Hepatocyte (in vitro differentiated cells): ENCODE measurements around the gene ZNF407. TPM values are rescaled to one million over a fixed set of nuclear protein-coding genes. Genes with fewer than 3 reads are reported as not detected.

Source experiments
- DNase-seq: peaks from one replicate; pipeline ENCODE4 v3.0.0-alpha.2; 2016; ENCODE audit warnings: low spot score
- H2AFZ ChIP-seq: fragments of 200-600 bp; sonication (generic); 2 replicates; pipeline ENCODE4 v1.6.0; 2016; ENCODE audit warnings: antibody characterized with exemption, mild to moderate bottlenecking
- H3K27ac ChIP-seq: fragments of 200-600 bp; sonication (generic); 2 replicates; pipeline ENCODE4 v1.5.1; 2016; ENCODE audit warnings: mild to moderate bottlenecking
- H3K27me3 ChIP-seq: fragments of 200-600 bp; sonication (generic); 2 replicates; pipeline ENCODE4 v1.6.1; 2016
- H3K36me3 ChIP-seq: fragments of 200-600 bp; sonication (generic); replicated peaks from 2 replicates; pipeline ENCODE4 v1.5.1; 2016; ENCODE audit warnings: low read depth; ENCODE audit not compliant: insufficient read depth
- H3K4me1 ChIP-seq: fragments of 200-600 bp; sonication (generic); 2 replicates; pipeline ENCODE4 v1.5.1; 2016; ENCODE audit warnings: mild to moderate bottlenecking, moderate library complexity; ENCODE audit not compliant: insufficient read depth
- H3K4me2 ChIP-seq: fragments of 200-600 bp; sonication (generic); 2 replicates; pipeline ENCODE4 v1.6.0; 2016
- H3K4me3 ChIP-seq: fragments of 200-600 bp; sonication (generic); 2 replicates; pipeline ENCODE4 v1.5.1; 2016; ENCODE audit warnings: mild to moderate bottlenecking
- H3K79me2 ChIP-seq: fragments of 200-600 bp; sonication (generic); 2 replicates; pipeline ENCODE4 v1.6.0; 2017; ENCODE audit warnings: mild to moderate bottlenecking
- H3K9me2 ChIP-seq: fragments of 200-600 bp; sonication (generic); replicated peaks from 2 replicates; pipeline ENCODE4 v1.6.0; 2017; ENCODE audit warnings: mild to moderate bottlenecking; ENCODE audit not compliant: insufficient read depth
- H3K9me3 ChIP-seq: fragments of 200-600 bp; sonication (generic); 2 replicates; pipeline ENCODE4 v1.5.1; 2016; ENCODE audit warnings: low read depth, mild to moderate bottlenecking
- H4K20me1 ChIP-seq: fragments of 200-600 bp; sonication (generic); 2 replicates; pipeline ENCODE4 v1.6.0; 2016; ENCODE audit warnings: mild to moderate bottlenecking; ENCODE audit not compliant: insufficient read depth, poor library complexity, severe bottlenecking
- CTCF ChIP-seq: fragments of 200-600 bp; sonication (generic); IDR thresholded peaks from 2 replicates; pipeline ENCODE4 v1.5.1; 2016; ENCODE audit warnings: antibody characterized with exemption, mild to moderate bottlenecking; ENCODE audit not compliant: poor library complexity
- EZH2 ChIP-seq: fragments of 200-600 bp; sonication (generic); IDR thresholded peaks from 2 replicates; pipeline ENCODE4 v1.6.1; 2016; ENCODE audit warnings: antibody characterized with exemption, mild to moderate bottlenecking, borderline replicate concordance
- EZH2phosphoT487 ChIP-seq: fragments of 200-600 bp; sonication (generic); IDR thresholded peaks from one replicate; pipeline ENCODE4 v1.6.1; 2018; ENCODE audit warnings: antibody characterized with exemption, mild to moderate bottlenecking, low read depth, moderate library complexity; ENCODE audit not compliant: unreplicated experiment, severe bottlenecking
- WGBS: methylation state at CpG from one replicate; pipeline ENCODE4 v1.1.6; 2016; ENCODE audit warnings: low lambda C conversion rate; ENCODE audit errors: missing lambda C conversion rate; 5-methylcytosine and 5-hydroxymethylcytosine counted together
- polyA plus RNA-seq: library from polyadenylated mRNA; unstranded; fragments of >200 nt; fragmentation: Nextera tagmentation; extraction: Ambion mirVana; gene quantifications from 2 replicates; pipeline ENCODE4 v1.2.1, GENCODE V29; 2016
- total RNA-seq: library from RNA; depleted of rRNA; stranded (reverse); fragments of >200 nt; gene quantifications from 2 replicates; pipeline ENCODE4 v1.2.3, GENCODE V29; 2014

ZNF407 gene
- total and polyA plus RNA-seq, 2 experiments from 2014 or later = 3.2 to 12.4 TPM

GRCh38 chr18:74849301-74849700, 251.6 kb downstream of the ZNF407 start:
- H3K9me3 ChIP-seq = no peaks in the 10 kb centered on the region
- no peaks in the 10 kb centered on the region for H3K36me3 ChIP-seq
- H3K79me2 ChIP-seq = no peaks in the 10 kb centered on the region
- no peak overlapping the region for H3K4me2 ChIP-seq
- DNase-seq = no peak
- H3K27me3 ChIP-seq = no peaks in the 10 kb centered on the region
- H3K27ac ChIP-seq = no peak overlapping the region
- H4K20me1 ChIP-seq = no peaks in the 10 kb centered on the region
- TF ChIP-seq CTCF (no peak), EZH2 (no peak), EZH2phosphoT487 (no peak)
- 95% methylated on average over 11 of the region's 11 CpGs for WGBS
- no peaks in the 10 kb centered on the region for H3K9me2 ChIP-seq
- no peak overlapping the region for H3K4me3 ChIP-seq
- no peak overlapping the region for H2AFZ ChIP-seq
- H3K4me1 ChIP-seq = no peaks in the 10 kb centered on the region

GRCh38 chr18:74856434-74856833, 258.8 kb downstream of the ZNF407 start:
- no peaks in the 10 kb centered on the region for H3K4me1 ChIP-seq
- no peaks in the 10 kb centered on the region for H4K20me1 ChIP-seq
- TF ChIP-seq CTCF = no peak
- no peak for TF ChIP-seq EZH2phosphoT487
- TF ChIP-seq EZH2 = no peak
- no peak overlapping the region for H3K27ac ChIP-seq
- no peak for DNase-seq
- no peaks in the 10 kb centered on the region for H3K27me3 ChIP-seq
- H3K9me3 ChIP-seq = no peaks in the 10 kb centered on the region
- H2AFZ ChIP-seq = no peak overlapping the region
- no peaks in the 10 kb centered on the region for H3K9me2 ChIP-seq
- no peak overlapping the region for H3K4me3 ChIP-seq
- no peak overlapping the region for H3K4me2 ChIP-seq
- no peaks in the 10 kb centered on the region for H3K79me2 ChIP-seq
- no peaks in the 10 kb centered on the region for H3K36me3 ChIP-seq

GRCh38 chr18:74856928-74857327, 259.3 kb downstream of the ZNF407 start:
- no peak overlapping the region for H3K27ac ChIP-seq
- H3K36me3 ChIP-seq = no peaks in the 10 kb centered on the region
- TF ChIP-seq CTCF = no peak
- TF ChIP-seq EZH2 = no peak
- TF ChIP-seq EZH2phosphoT487 = no peak
- no peaks in the 10 kb centered on the region for H4K20me1 ChIP-seq
- H3K27me3 ChIP-seq = no peaks in the 10 kb centered on the region
- H3K4me3 ChIP-seq = no peak overlapping the region
- no peaks in the 10 kb centered on the region for H3K9me2 ChIP-seq
- H3K9me3 ChIP-seq = no peaks in the 10 kb centered on the region
- H3K4me1 ChIP-seq = no peaks in the 10 kb centered on the region
- no peak for DNase-seq
- H3K79me2 ChIP-seq = no peaks in the 10 kb centered on the region
- no peak overlapping the region for H2AFZ ChIP-seq
- 65% methylated on average over 8 of the region's 8 CpGs for WGBS
- H3K4me2 ChIP-seq = no peak overlapping the region

GRCh38 chr18:74857901-74858300, 260.2 kb downstream of the ZNF407 start:
- WGBS = 95% methylated on average over 1 of the region's 1 CpG
- no peak for DNase-seq
- Histone ChIP-seq H3K4me2 (no peak overlapping the region), H3K4me3 (no peak overlapping the region), H4K20me1 (no peaks in the 10 kb centered on the region), H3K9me3 (no peaks in the 10 kb centered on the region), H3K36me3 (no peaks in the 10 kb centered on the region), H3K4me1 (no peaks in the 10 kb centered on the region), H2AFZ (no peak overlapping the region), H3K9me2 (no peaks in the 10 kb centered on the region), H3K79me2 (no peaks in the 10 kb centered on the region), H3K27ac (no peak overlapping the region), H3K27me3 (no peaks in the 10 kb centered on the region)
- TF ChIP-seq EZH2phosphoT487 (no peak), CTCF (no peak), EZH2 (no peak)
